ENCODE data around the gene HSPB9. TPM values are rescaled to one million over a fixed set of nuclear protein-coding genes. Genes with fewer than 3 reads are reported as not detected.

Gene HSPB9
- total and polyA plus RNA-seq, 2 of the 8 experiments (the other 6 are each of a cell fraction or from before 2014, with no cell fraction given): 0.27 to 0.30 TPM

DNA sequence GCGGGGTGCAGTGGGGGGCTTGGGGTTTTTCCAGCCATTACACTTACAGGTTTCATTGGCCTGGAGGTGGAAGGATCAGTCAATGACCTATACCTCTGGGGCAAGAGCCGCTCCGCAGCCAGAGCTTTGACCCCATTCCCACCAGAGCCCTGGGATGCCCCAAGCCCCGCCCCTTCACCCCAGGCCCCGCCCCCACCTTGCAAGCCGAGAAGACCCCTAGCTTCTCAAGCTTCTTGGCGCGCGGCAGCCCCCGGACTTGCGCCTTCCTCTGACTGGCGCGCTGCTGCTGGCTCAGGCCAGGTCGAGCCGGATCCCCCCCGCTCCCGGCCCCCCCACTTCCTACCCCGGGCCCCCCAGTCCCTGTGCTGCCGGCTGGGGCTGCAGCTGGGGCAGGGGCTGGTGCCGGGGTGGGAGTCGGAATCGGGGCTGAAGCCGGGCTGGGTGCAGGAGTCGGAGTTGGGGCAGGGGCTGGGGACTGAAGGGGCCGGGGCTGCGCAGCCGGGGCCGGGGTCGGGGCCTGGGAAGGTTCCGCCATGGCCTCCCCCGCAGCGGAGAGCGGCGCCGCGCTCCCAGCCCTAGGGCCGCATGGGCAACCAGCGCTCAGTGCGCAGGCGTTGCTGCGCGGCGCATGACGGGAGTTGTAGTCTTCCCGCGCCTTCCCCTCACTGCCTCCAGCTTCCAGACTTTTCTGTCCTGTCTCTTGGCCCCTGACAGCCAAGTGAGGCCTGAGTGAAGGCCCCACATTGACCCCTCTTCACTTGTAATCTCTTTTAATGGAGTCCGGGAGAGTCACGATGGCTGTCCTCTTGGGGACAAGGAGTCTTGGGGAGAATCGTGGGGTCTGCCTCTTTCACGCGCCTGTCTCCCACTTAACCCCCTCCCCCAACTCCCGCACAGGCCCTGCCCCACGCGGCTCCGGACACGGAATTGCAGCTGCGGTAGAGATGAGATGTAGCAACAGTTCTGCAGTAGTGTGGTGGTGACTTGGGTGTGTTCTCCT is 1.5 kb upstream of the HSPB9 start, which contains the start of gene KAT2A (continued):
- TF ChIP-seq POLR2AphosphoS5 (IDR thresholded peaks at IDR 0.05; ENCODE audit: low read depth, low read length): peak; percentile 86
- no peak for TF ChIP-seq FOSL1 (IDR thresholded peaks at IDR 0.05; ENCODE audit: insufficient read depth, low read depth, low read length)
- TF ChIP-seq ZNF274 (IDR thresholded peaks at IDR 0.05; ENCODE audit: borderline replicate concordance, extremely low read depth, low read length): no peak
- TF ChIP-seq SAP30 (IDR thresholded peaks at IDR 0.05; ENCODE audit: insufficient read depth, insufficient replicate concordance, low read length): no peak
- 0 out of 2 replicates have a peak, but pooled peaks have one; percentile 11 for TF ChIP-seq CREB1 (IDR thresholded peaks at IDR 0.05)
- TF ChIP-seq NRF1 (IDR thresholded peaks at IDR 0.05; ENCODE audit: low read depth, low read length): peak; percentile 82

Measured in H1 (cell line).